ENCODE data around the gene GRID1. TPM values are rescaled to one million over a fixed set of nuclear protein-coding genes. Genes with fewer than 3 reads are reported as not detected.

The GRID1 gene
- polyA plus RNA-seq, 1 experiment, result 0.49 TPM

DNA sequence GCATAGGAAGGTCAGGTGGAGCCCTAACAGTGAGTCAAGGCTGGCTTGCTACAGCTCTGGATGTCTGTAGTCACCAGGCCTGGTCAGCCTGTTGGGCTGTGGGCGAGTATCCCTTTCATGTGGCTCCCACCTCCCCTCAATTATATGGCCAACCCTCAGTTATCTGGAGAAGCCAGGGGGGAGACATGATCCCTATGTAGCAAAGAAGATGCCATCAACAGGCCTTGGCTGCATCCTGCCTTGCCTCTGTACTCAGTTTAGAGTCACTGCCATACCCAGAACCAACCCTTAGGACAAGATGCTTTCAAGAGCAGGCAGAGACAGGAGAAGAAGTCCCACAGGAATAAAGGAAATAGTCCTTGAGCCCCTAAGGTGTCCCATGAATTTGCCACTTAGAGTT is 763.9 kb downstream of the GRID1 start:
- DNase-seq (ENCODE audit: low read depth), result no peak
- TF ChIP-seq, protein P1, sequence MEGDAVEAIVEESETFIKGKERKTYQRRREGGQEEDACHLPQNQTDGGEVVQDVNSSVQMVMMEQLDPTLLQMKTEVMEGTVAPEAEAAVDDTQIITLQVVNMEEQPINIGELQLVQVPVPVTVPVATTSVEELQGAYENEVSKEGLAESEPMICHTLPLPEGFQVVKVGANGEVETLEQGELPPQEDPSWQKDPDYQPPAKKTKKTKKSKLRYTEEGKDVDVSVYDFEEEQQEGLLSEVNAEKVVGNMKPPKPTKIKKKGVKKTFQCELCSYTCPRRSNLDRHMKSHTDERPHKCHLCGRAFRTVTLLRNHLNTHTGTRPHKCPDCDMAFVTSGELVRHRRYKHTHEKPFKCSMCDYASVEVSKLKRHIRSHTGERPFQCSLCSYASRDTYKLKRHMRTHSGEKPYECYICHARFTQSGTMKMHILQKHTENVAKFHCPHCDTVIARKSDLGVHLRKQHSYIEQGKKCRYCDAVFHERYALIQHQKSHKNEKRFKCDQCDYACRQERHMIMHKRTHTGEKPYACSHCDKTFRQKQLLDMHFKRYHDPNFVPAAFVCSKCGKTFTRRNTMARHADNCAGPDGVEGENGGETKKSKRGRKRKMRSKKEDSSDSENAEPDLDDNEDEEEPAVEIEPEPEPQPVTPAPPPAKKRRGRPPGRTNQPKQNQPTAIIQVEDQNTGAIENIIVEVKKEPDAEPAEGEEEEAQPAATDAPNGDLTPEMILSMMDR (IDR thresholded peaks at IDR 0.05; ENCODE audit: insufficient read depth, low read depth, low read length), result no peak
- Histone ChIP-seq H3K36me3 (ENCODE audit: control insufficient read depth, insufficient read depth, low read length) (no peaks in the 10 kb centered on the region), H3K27me3 (ENCODE audit: control insufficient read depth, insufficient read depth, low read length) (no peaks in the 10 kb centered on the region), H3K4me3 (ENCODE audit: low read depth, low read length) (no peak overlapping the region)
- POLR2A ChIA-PET, result no interaction called here
- CTCF ChIA-PET, result no interaction called here

GRCh38 chr10:85602306-85602705 is 764.3 kb downstream of the GRID1 start:
- H3K36me3 ChIP-seq (ENCODE audit: control insufficient read depth, insufficient read depth, low read length), result no peaks in the 10 kb centered on the region
- no peak overlapping the region for H3K4me3 ChIP-seq (ENCODE audit: low read depth, low read length)
- DNase-seq (ENCODE audit: low read depth), result no peak
- H3K27me3 ChIP-seq (ENCODE audit: control insufficient read depth, insufficient read depth, low read length), result no peaks in the 10 kb centered on the region
- CTCF ChIA-PET, result no interaction called here
- POLR2A ChIA-PET, result no interaction called here
- TF ChIP-seq, protein P1 (IDR thresholded peaks at IDR 0.05; ENCODE audit: insufficient read depth, low read depth, low read length), result no peak

- POLR2A ChIA-PET, result no interaction called here
- TF ChIP-seq, protein P1 (IDR thresholded peaks at IDR 0.05; ENCODE audit: insufficient read depth, low read depth, low read length), result no peak
Measured at GRCh38 chr10:85601526-85601925, 765.1 kb downstream of the GRID1 start.

GRCh38 chr10:85600744-85601081 is 765.9 kb downstream of the GRID1 start:
- CTCF ChIA-PET, result no interaction called here

More at GRCh38 chr10:85601526-85601925, 765.1 kb downstream of the GRID1 start:
- CTCF ChIA-PET, result no interaction called here
- Histone ChIP-seq H3K4me3 (ENCODE audit: low read depth, low read length) (no peak overlapping the region), H3K27me3 (ENCODE audit: control insufficient read depth, insufficient read depth, low read length) (no peaks in the 10 kb centered on the region), H3K36me3 (ENCODE audit: control insufficient read depth, insufficient read depth, low read length) (no peaks in the 10 kb centered on the region)
- DNase-seq (ENCODE audit: low read depth), result no peak

GRCh38 chr10:85600026-85600743 is 766.4 kb downstream of the GRID1 start:
- no peak for DNase-seq (ENCODE audit: low read depth)
- POLR2A ChIA-PET, result no interaction called here
- no peaks in the 10 kb centered on the region for H3K36me3 ChIP-seq (ENCODE audit: control insufficient read depth, insufficient read depth, low read length)
- no peaks in the 10 kb centered on the region for H3K27me3 ChIP-seq (ENCODE audit: control insufficient read depth, insufficient read depth, low read length)
- TF ChIP-seq, protein P1 (IDR thresholded peaks at IDR 0.05; ENCODE audit: insufficient read depth, low read depth, low read length), result no peak
- no peak overlapping the region for H3K4me3 ChIP-seq (ENCODE audit: low read depth, low read length)
- CTCF ChIA-PET, result interaction anchor here (0.6 kb wide), 1 partner anchor 31 kb away, joined by 3 read pairs; no protein-coding TSS in a partner anchor

More at GRCh38 chr10:85600744-85601081, 765.9 kb downstream of the GRID1 start:
- no peak for DNase-seq (ENCODE audit: low read depth)
- TF ChIP-seq, protein P1 (IDR thresholded peaks at IDR 0.05; ENCODE audit: insufficient read depth, low read depth, low read length), result no peak
- no peaks in the 10 kb centered on the region for H3K27me3 ChIP-seq (ENCODE audit: control insufficient read depth, insufficient read depth, low read length)
- no peak overlapping the region for H3K4me3 ChIP-seq (ENCODE audit: low read depth, low read length)
- POLR2A ChIA-PET, result no interaction called here
- H3K36me3 ChIP-seq (ENCODE audit: control insufficient read depth, insufficient read depth, low read length), result no peaks in the 10 kb centered on the region
